ENCODE measurements around the gene MAD1L1.
A peak's percentile ranks its signal among the peaks of the same experiment; 100 is the strongest.

Gene MAD1L1

DNA sequence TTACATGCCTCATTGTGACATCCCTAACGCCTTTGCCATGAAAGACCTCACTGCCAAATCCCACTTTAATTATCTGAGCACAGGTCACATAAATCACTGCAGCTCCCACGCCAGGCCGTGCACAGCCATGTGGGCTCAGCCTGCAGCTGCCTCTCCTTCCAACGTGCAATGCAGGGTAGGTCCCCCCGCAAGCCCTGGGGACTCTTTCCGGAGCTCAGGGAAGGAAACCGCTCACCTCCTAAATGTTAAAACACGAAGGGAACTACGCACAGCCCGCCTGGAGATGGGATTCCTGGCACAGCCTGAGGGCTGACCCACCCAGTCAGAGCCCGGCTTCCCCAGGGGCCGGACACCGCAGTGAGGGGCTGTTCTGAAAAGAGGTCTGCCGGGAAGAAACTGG is 128.0 kb downstream of the MAD1L1 start:
- Mint-ChIP-seq H3K27ac (peak overlapping the region; percentile 21), H3K4me1 (peaks cover 34% of the 10 kb centered on the region), H3K27me3 (no peaks in the 10 kb centered on the region), H3K36me3 (peaks cover 2% of the 10 kb centered on the region), H3K9me3 (no peaks in the 10 kb centered on the region), H3K4me3 (peak overlapping the region; percentile 8)

DNA sequence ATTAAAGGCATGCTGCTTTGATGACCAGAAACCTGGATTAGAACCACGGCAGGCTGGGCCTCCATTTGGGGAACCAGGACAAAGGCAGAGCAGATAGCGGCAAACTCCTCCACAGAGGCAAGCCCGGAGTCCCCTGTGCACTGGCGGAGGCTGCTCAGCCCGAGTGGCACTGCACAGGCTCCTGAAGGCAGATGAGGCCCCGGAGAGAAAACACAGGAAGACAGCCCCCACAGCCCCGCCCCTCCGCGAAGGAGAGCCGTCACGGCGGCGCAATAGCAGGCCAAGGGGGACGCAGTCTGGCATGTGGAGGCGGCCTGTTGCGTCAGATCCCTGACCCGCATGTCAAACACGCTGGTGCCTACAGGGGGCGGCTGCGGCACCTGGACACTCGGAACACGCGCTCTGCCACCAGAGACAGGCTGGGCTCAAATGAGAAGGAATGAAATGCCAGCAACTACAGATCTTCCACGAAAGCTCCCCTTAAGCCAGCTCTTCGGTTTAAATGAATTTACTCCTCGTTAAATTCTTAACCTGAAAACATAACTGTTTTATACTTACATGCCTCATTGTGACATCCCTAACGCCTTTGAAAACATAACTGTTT is 128.5 kb downstream of the MAD1L1 start:
- H3K27me3 Mint-ChIP-seq, result no peaks in the 10 kb centered on the region
- H3K9me3 Mint-ChIP-seq, result no peaks in the 10 kb centered on the region
- H3K27ac Mint-ChIP-seq, result peak overlapping the region; percentile 62
- H3K4me3 Mint-ChIP-seq, result peak overlapping the region; percentile 11
- H3K36me3 Mint-ChIP-seq, result peaks cover 2% of the 10 kb centered on the region
- peaks cover 38% of the 10 kb centered on the region for H3K4me1 Mint-ChIP-seq

DNA sequence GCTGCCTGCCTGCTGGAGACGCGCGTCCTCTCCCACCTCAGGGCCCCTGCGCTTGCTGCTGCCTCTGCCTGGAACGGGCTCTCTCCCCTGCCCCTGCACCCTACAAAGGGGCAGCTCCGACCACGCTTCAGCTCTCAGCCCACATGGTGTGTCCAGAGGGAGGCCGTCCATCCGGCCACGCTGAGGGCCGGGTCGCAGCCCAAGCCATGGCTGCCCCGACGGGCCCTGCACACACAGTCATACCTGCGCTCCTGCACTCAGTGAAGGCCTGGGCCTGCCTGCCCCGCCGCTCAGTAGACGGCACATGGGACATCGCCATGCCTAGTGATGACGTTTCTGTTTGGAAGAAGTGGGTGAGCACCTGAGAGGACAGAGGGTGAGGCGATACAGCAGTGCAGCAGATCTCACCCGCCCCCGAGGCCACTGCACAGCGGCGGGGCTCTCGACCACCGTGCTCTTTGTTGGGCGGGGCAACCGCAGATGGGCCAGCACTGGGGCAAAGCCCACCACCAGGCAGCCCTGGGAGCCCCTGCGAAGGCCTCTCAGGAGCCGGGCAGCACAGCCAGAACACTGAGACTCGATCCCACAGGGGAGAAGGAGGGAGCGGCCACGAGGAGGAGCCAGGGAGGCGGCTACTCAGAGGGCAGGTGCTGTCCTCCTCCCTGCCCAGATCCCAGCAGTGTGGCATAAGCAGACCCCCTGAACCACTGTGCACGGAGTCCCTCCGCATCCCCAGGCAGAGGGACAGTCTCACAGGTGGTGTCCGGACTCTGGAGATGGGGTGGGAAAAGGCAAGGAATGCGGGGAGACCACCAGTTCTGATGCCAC is 129.5 kb downstream of the MAD1L1 start:
- peaks cover 48% of the 10 kb centered on the region for H3K4me1 Mint-ChIP-seq
- H3K36me3 Mint-ChIP-seq, result peaks cover 2% of the 10 kb centered on the region
- H3K4me3 Mint-ChIP-seq, result no peak overlapping the region
- H3K27ac Mint-ChIP-seq, result peak overlapping the region; percentile 62
- no peaks in the 10 kb centered on the region for H3K27me3 Mint-ChIP-seq
- H3K9me3 Mint-ChIP-seq, result no peaks in the 10 kb centered on the region

DNA sequence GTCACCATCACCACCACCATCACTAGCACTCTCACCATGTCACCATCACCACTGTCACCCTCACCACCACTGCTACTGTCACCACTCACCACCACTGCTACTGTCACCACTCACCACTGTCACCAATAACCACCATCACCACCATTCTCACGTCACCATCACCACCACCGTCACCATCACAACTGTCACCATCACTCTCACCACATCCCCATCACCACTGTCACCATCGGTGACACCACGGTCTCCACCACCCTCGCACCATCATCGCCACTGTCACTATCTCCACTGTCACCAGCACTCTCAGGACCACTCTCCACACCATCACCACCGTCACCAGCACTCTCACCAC is 130.4 kb downstream of the MAD1L1 start:
- H3K9me3 Mint-ChIP-seq, result no peaks in the 10 kb centered on the region
- H3K36me3 Mint-ChIP-seq, result peaks cover 2% of the 10 kb centered on the region
- no peak overlapping the region for H3K4me3 Mint-ChIP-seq
- no peaks in the 10 kb centered on the region for H3K27me3 Mint-ChIP-seq
- H3K27ac Mint-ChIP-seq, result peak overlapping the region; percentile 12
- H3K4me1 Mint-ChIP-seq, result peaks cover 56% of the 10 kb centered on the region

DNA sequence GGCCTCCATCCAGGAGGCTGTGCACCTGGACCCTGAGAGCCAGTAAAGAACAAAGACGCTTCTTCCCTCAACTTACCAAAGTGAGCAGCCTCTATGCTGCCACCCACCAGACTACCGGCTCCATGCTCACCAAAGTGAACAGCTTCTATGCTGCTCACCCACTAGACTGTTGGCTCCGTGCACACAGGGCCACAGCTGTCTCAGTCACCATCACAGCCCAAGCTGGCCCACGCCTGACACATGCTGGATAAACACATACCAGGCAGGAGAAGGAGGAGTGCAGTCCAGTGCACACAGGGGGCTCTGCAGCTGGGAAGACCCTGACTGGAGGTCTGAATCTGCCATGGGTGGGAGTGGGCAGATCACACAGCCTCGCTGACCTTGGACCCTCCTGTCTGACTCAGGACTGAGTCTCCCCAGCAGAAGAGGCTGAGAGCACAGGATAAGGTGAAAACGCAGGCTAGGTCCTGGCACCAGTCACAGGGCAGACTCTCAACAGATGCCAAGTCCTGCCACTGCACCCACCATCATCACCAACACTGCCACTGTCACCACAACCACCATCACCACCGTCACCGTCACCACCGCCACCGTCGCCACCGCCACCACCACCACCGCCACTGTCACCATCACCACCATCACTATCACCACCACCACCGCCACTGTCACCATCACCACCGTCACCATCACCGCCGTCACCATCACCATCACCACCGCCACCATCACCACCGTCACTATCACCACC is 130.9 kb downstream of the MAD1L1 start:
- Mint-ChIP-seq H3K36me3 (peaks cover 2% of the 10 kb centered on the region), H3K4me1 (peaks cover 60% of the 10 kb centered on the region), H3K9me3 (no peaks in the 10 kb centered on the region), H3K27me3 (no peaks in the 10 kb centered on the region), H3K27ac (peak overlapping the region; percentile 82), H3K4me3 (no peak overlapping the region)

DNA sequence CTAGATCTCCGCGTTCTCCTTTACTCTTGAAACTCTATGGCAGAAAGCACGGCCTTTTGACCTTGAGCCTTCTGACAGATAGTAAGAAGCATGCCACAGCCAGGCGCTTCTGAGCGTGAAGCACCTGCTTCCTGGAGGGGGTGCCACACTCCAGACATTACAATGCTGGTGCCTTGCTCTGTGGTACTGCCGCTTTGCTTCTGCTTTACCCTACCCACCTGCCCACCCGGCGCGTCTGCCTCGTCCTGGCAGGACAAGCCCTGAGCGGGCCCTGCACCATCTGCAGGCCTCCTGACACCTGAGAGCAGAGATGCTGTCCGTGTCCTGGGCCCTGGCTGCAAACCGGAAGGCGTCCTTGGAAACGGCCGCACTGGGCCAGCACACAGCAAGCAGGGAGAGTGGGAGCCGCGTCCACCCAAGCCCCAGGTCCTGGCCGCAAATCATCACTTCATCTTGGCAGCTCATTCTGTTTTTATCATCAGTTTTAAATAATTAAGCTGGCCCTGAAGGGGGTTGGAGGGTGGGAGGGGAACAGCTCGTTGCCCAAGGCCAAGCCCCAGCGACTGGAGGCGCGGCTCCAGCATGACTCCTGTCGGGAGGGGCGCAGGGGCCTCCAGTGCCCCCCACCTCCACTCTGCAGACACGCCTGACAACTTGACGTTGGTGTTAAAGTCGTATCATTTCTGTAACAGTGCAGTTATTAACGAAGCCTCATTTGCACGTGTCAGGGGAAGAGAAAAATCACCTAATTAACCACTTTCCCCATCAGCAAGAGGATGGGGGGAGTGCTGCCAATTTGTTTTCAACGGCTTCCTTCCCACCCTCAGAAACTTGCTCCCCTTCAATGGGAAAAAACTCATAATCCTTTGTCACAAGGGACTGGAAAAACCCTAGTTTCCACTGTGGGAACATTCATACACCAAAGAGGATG is 132.2 kb downstream of the MAD1L1 start:
- peaks cover 60% of the 10 kb centered on the region for H3K4me1 Mint-ChIP-seq
- H3K27ac Mint-ChIP-seq, result no peak overlapping the region
- H3K36me3 Mint-ChIP-seq, result peaks cover 2% of the 10 kb centered on the region
- H3K4me3 Mint-ChIP-seq, result no peak overlapping the region
- no peaks in the 10 kb centered on the region for H3K9me3 Mint-ChIP-seq
- H3K27me3 Mint-ChIP-seq, result no peaks in the 10 kb centered on the region

DNA sequence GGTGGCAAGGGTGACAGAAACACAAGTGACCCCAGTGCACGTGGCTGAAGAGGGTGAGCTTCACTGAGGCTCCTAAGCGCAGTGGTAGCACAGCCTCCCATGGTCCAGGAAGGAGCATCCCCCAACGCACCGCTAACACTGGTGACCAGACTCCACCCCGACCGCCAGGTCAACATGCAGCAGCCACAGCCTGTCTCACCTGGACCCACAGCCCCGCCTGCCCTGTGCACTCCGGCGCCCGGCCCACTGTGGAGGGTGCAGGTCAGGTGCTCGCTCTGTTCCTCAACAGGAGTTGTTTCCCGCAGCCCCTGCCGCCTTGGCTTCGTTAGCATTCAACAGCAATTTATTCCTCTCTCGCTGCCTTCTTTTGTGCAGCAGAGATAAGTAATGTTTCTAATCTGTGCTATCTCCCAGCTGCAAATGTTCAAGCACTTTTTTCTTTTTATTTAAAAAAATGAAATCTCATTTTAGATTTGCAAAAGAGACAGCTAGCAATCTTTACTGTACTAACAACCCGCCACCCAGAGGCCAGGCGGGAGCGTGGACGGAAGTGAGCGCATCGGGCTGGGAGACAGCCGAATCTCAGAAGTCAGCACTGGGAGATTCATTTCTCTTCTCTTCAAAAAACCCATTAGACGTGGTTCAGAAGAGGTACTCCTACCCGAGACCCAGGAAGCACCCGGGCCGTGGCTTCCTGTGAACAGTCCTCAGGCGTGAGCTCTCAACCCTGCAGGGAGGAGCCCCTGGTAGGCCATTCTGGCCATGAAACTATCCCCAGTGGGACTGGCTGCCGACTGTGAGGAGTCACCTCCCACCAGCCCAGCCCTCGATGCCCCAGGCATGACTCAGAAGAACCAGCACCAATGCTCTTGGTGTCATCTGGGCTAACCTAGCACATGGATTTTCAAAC is 133.4 kb downstream of the MAD1L1 start:
- H3K27me3 Mint-ChIP-seq, result no peaks in the 10 kb centered on the region
- peak overlapping the region; percentile 84 for H3K27ac Mint-ChIP-seq
- peak overlapping the region; percentile 50 for H3K4me3 Mint-ChIP-seq
- peaks cover 2% of the 10 kb centered on the region for H3K36me3 Mint-ChIP-seq
- H3K4me1 Mint-ChIP-seq, result peaks cover 53% of the 10 kb centered on the region
- no peaks in the 10 kb centered on the region for H3K9me3 Mint-ChIP-seq

DNA sequence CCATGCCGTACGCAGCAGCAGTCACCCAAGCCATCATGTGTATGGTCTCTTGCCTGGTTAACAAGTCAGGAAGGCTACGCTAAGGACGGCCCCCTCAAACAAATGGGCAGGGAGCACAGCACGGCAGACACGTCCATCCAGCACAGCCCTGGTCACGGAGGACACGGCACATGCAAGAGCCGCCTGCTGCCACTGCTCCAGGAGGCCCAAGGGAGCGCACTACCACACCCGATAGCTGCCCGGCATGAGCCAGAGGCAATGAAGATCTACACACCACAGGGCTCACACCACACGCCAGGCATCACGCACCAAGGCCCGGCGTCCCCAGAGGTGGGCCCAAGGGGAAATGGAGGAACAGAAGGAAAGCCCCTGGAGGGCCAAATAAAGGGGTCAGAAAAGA is 134.2 kb downstream of the MAD1L1 start:
- Mint-ChIP-seq H3K27ac (no peak overlapping the region), H3K4me3 (no peak overlapping the region), H3K4me1 (peaks cover 54% of the 10 kb centered on the region), H3K9me3 (no peaks in the 10 kb centered on the region), H3K27me3 (no peaks in the 10 kb centered on the region), H3K36me3 (peaks cover 2% of the 10 kb centered on the region)

DNA sequence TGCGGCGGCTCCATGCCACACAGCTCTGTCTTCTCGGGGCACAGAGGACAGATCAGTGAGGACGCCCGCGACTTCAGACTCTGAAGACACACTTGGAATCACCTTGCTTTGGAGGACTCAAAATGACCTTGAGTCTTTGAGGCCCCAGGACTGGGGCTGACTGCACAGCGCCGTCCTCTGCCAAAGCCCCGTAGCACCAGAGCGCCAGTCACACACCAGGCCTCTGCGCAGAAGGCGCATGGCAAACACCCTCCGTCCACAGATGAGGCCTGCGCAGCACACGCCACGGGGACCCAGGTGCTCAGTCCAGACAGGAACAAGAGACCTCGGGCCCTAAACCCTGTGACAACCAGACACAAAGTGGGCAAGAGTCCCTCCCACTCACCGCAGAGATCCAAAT is 134.7 kb downstream of the MAD1L1 start:
- no peaks in the 10 kb centered on the region for H3K27me3 Mint-ChIP-seq
- H3K27ac Mint-ChIP-seq, result no peak overlapping the region
- peak overlapping the region; percentile 2 for H3K4me3 Mint-ChIP-seq
- H3K4me1 Mint-ChIP-seq, result peaks cover 55% of the 10 kb centered on the region
- no peaks in the 10 kb centered on the region for H3K9me3 Mint-ChIP-seq
- peaks cover 2% of the 10 kb centered on the region for H3K36me3 Mint-ChIP-seq

DNA sequence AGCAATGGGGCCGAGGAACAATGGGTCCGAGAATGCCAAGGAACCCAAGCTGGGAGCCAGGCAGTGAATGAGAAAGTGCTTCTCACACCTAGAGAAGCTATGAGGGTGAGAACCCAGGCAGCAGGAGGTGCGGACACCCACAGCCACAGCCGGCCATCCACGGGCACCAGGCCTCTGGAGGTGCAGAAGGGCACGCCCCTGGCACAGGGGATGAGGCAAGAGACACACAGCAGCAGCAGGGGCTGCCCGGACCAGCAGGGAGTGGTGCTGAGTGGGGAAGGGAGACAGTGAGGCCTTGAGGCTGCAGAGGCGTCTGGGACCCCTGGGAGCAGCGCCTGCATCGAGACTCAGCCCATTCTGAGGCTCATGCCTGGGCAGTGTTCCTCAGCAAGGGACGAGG is 135.3 kb downstream of the MAD1L1 start:
- H3K27ac Mint-ChIP-seq, result peak overlapping the region; percentile 41
- no peaks in the 10 kb centered on the region for H3K9me3 Mint-ChIP-seq
- no peak overlapping the region for H3K4me3 Mint-ChIP-seq
- H3K36me3 Mint-ChIP-seq, result no peaks in the 10 kb centered on the region
- H3K4me1 Mint-ChIP-seq, result peaks cover 53% of the 10 kb centered on the region
- no peaks in the 10 kb centered on the region for H3K27me3 Mint-ChIP-seq

DNA sequence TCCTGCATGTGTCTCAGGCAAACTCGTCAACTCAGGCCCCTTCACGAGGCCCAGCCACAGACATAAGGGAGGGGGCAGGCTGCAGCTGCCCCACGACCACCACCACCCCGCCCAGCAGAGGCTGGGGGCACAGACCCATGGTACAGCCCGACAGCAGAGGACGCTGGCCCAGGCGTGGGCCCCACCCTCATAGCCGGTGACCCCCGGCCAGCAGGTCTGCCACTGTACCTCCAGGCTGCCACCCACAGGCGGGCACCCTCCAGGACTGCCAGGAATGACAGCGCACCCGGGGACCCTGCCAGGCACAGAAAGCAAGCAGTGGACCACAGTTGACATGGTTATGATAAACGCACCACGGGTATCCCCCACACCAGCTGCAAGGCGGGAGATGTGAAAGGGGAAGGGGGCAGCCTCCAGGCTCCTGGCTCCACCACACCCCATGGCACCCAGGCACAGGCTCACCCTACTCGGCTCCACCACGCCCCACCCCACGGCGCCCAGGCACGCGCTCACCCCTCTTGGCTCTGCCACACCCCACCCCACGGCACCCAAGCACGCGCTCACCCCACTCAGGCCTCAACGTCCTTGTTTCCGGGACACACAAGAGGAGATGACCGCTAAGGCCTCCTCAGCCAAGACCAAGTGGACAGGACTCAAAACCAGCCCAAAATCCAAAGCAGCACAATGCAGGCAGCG is 135.9 kb downstream of the MAD1L1 start:
- no peak overlapping the region for H3K27ac Mint-ChIP-seq
- no peak overlapping the region for H3K4me3 Mint-ChIP-seq
- H3K9me3 Mint-ChIP-seq, result no peaks in the 10 kb centered on the region
- H3K27me3 Mint-ChIP-seq, result no peaks in the 10 kb centered on the region
- no peaks in the 10 kb centered on the region for H3K36me3 Mint-ChIP-seq
- peaks cover 48% of the 10 kb centered on the region for H3K4me1 Mint-ChIP-seq

DNA sequence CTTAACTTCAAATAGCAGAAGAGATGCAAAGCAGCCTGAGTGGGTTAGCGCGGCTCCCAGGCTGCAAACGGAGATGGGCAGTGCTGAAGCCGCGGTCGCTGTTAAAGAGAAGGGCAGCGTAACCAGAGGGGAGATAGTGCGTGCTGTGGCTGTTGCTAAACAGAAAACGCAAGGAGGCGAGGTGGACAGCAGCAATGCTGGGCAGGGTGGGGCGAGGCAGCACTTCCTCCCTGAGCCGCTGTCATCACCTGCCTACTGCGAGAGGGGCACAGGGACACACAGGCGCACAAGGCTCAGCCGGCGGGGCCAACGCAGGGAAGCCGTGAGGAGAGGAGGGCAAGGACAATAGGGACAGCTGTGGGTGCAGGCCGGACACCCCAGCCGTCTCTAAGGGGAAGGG is 137.3 kb downstream of the MAD1L1 start:
- peaks cover 43% of the 10 kb centered on the region for H3K4me1 Mint-ChIP-seq
- no peaks in the 10 kb centered on the region for H3K27me3 Mint-ChIP-seq
- no peaks in the 10 kb centered on the region for H3K9me3 Mint-ChIP-seq
- no peaks in the 10 kb centered on the region for H3K36me3 Mint-ChIP-seq
- H3K4me3 Mint-ChIP-seq, result no peak overlapping the region
- no peak overlapping the region for H3K27ac Mint-ChIP-seq

DNA sequence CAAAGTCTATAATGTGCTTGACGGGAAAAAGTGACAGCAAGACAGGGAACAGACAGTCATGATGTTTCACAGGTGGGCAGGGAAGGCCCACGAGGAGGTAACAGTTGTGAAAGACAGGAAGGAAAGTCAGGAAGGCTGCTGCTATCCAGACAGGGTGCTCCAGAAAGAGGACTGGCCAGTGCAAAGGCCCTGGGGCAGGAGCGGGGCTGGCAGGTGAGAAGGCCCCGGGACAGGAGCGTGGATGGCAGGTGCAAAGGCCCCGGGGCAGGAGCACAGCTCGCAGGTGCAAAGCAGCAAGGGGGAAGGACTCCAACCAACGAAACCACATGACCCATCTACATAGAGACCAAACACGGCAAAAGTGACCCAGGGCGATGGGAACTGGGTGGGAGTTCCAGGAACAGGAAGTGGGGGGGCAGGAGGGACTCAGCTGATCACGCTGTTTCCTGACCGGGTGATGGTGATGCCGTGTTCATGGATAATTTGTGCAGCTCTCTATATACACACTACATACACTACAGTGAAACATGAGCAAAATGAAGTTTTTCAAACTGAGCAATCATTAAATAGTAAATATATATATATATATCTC is 138.2 kb downstream of the MAD1L1 start:
- Mint-ChIP-seq H3K4me1 (peaks cover 34% of the 10 kb centered on the region), H3K36me3 (no peaks in the 10 kb centered on the region), H3K4me3 (no peak overlapping the region), H3K27me3 (no peaks in the 10 kb centered on the region), H3K9me3 (no peaks in the 10 kb centered on the region), H3K27ac (no peak overlapping the region)

DNA sequence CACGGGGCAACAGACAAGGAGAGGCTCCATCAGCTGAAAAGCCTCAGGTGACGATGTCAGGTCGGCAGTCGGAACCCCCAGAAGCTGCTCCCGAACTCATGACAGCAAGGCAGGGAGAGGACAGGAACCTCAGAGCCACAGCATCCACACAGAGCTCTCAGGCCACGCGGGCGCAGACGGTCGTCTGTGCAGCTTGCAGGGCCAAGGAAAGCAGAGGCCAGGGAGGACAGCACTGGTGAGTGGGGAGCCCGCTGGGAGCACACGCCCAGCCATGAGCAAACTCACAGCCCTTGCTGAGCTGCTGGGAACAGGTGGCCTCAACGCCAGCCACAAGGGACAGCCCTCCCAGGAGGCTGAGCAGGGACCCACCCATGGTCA is 138.9 kb downstream of the MAD1L1 start:
- Mint-ChIP-seq H3K27me3 (no peaks in the 10 kb centered on the region), H3K9me3 (no peaks in the 10 kb centered on the region), H3K36me3 (no peaks in the 10 kb centered on the region), H3K4me1 (peaks cover 27% of the 10 kb centered on the region), H3K27ac (no peak overlapping the region), H3K4me3 (no peak overlapping the region)

All from activated naive CD4-positive, alpha-beta T cell treated with anti-CD3 and anti-CD28 coated beads, Interleukin-2, amount 50 U/mL, for 24 hours (primary cell).